Mucosa of stomach (tissue), 1 donor: Measurements from ENCODE around the gene TICRR.

Experiments used
- H3K27me3 ChIP-seq: one replicate; pipeline ENCODE4 v1.7.0; 2013; ENCODE audit warnings: mild to moderate bottlenecking, low read length; ENCODE audit not compliant: control insufficient read depth, insufficient read depth
- H3K36me3 ChIP-seq: one replicate; pipeline ENCODE4 v1.7.0; 2013; ENCODE audit warnings: low read length; ENCODE audit not compliant: control insufficient read depth, insufficient read depth
- H3K4me1 ChIP-seq: one replicate; pipeline ENCODE4 v1.7.0; 2013; ENCODE audit warnings: mild to moderate bottlenecking, low read length; ENCODE audit not compliant: control insufficient read depth, insufficient read depth
- H3K4me3 ChIP-seq: one replicate; pipeline ENCODE4 v1.7.0; 2013; ENCODE audit warnings: low read length
- H3K9ac ChIP-seq: one replicate; pipeline ENCODE4 v1.7.0; 2013; ENCODE audit warnings: mild to moderate bottlenecking, low read length, moderate library complexity
- H3K9me3 ChIP-seq: one replicate; pipeline ENCODE4 v1.7.0; 2013; ENCODE audit warnings: mild to moderate bottlenecking, low read length, moderate library complexity; ENCODE audit not compliant: control insufficient read depth
- donor health status: Pancreatic carcinoma.

The TICRR gene, protein sequence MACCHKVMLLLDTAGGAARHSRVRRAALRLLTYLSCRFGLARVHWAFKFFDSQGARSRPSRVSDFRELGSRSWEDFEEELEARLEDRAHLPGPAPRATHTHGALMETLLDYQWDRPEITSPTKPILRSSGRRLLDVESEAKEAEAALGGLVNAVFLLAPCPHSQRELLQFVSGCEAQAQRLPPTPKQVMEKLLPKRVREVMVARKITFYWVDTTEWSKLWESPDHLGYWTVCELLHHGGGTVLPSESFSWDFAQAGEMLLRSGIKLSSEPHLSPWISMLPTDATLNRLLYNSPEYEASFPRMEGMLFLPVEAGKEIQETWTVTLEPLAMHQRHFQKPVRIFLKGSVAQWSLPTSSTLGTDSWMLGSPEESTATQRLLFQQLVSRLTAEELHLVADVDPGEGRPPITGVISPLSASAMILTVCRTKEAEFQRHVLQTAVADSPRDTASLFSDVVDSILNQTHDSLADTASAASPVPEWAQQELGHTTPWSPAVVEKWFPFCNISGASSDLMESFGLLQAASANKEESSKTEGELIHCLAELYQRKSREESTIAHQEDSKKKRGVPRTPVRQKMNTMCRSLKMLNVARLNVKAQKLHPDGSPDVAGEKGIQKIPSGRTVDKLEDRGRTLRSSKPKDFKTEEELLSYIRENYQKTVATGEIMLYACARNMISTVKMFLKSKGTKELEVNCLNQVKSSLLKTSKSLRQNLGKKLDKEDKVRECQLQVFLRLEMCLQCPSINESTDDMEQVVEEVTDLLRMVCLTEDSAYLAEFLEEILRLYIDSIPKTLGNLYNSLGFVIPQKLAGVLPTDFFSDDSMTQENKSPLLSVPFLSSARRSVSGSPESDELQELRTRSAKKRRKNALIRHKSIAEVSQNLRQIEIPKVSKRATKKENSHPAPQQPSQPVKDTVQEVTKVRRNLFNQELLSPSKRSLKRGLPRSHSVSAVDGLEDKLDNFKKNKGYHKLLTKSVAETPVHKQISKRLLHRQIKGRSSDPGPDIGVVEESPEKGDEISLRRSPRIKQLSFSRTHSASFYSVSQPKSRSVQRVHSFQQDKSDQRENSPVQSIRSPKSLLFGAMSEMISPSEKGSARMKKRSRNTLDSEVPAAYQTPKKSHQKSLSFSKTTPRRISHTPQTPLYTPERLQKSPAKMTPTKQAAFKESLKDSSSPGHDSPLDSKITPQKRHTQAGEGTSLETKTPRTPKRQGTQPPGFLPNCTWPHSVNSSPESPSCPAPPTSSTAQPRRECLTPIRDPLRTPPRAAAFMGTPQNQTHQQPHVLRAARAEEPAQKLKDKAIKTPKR (N-terminal part only)

DNA sequence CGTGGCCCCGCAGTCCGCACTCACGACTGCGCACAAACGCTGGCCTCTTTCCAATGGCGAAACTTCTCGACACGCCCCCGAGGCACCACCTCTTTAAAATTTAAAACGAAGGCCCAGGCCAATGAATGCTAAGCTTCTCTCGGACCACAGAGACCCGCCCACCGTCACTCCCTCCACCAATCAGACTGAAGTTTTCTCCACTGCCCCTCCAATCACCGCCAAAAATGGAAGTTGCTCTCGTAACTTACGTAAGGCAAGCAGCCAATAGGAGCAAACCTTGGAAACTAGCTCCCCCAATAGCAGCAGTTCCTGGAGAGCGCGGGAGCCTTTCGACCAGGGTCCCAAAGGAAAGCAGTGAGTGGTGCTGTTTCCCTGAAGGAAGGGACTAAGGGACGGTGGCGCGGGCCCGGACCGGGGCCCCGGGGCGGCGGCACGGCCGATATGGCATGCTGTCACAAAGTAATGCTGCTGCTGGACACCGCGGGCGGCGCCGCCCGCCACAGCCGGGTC lies at the start of gene TICRR:
TICRR (plus strand) TSS at position 324 of the 510 bp plus-strand sequence; CDS start at position 442, 118 bp downstream.
- H3K9me3 ChIP-seq: no peaks in the 10 kb centered on the region
- H3K9ac ChIP-seq: peak within 1 kb of the TSS; percentile 6
- H3K4me1 ChIP-seq: peaks cover 5% of the 10 kb centered on the region
- H3K4me3 ChIP-seq: peak within 1 kb of the TSS; percentile 41
- no peaks in the 10 kb centered on the region for H3K36me3 ChIP-seq
- peaks cover 5% of the 10 kb centered on the region for H3K27me3 ChIP-seq

DNA sequence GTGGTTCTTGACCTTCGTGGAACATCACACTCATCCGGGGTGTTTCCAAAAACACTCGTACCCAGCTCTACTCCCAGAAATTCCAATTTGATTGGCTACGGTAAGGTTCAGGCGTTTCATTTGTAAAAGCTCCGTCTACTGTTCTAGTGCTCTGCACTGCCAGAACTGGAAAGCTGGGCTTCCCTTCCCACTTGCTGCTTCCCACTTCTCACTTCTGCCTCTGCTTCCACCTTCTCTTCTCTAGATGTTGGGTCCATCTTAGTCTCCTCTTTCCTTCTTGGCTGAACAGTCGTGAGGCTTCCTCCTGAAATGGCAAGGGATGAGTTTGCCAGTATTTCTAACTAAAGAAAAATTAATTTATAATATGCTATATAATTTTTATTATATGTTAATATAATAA lies 49.1 kb upstream of the TICRR start:
- Histone ChIP-seq H3K9me3 (no peaks in the 10 kb centered on the region), H3K9ac (no peak overlapping the region), H3K4me1 (no peaks in the 10 kb centered on the region), H3K36me3 (no peaks in the 10 kb centered on the region), H3K27me3 (no peaks in the 10 kb centered on the region), H3K4me3 (no peak overlapping the region)

DNA sequence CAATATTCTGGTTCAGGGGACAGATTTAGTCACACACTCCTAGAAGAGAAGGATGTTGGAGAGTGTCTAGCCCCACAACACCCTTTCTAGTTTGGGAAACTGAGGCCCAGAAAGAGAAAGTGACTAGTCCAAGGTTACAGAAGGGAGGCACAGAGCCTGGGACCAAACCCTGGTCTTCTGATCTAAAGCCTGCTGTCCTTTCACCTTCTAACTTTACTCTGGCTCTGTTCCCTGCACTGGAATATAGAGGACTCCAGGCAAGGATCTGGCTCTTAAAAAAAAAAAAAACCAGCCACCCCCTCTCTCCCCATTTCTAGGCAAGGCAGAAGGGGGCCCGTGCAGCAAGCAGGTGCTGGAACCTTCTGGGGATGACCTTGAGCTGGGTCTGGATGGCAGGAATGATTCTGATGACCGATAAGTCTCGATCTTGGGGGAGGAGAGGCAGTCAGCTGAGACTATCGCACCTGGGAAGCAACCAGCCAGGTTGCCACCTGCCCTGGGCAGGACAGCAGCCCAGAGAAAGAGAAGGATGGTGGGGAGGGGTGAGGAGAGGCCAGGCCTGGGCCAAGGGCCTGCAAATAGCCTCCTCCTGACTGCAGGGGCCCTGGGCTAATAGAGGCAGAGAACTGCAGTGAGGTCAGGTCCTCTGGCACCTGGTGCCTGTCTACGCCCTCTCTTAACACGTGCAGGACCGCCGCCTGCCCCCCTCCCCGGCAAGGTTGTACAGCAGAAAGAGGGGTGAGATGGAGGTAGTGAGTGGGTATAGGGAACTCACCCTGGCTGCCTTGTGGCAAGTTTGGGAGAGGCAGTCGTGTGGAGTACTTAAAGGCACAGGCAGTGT lies 48.4 kb upstream of the TICRR start:
- H3K36me3 ChIP-seq: no peaks in the 10 kb centered on the region
- no peak overlapping the region for H3K4me3 ChIP-seq
- no peaks in the 10 kb centered on the region for H3K9me3 ChIP-seq
- no peaks in the 10 kb centered on the region for H3K27me3 ChIP-seq
- no peaks in the 10 kb centered on the region for H3K4me1 ChIP-seq
- no peak overlapping the region for H3K9ac ChIP-seq

DNA sequence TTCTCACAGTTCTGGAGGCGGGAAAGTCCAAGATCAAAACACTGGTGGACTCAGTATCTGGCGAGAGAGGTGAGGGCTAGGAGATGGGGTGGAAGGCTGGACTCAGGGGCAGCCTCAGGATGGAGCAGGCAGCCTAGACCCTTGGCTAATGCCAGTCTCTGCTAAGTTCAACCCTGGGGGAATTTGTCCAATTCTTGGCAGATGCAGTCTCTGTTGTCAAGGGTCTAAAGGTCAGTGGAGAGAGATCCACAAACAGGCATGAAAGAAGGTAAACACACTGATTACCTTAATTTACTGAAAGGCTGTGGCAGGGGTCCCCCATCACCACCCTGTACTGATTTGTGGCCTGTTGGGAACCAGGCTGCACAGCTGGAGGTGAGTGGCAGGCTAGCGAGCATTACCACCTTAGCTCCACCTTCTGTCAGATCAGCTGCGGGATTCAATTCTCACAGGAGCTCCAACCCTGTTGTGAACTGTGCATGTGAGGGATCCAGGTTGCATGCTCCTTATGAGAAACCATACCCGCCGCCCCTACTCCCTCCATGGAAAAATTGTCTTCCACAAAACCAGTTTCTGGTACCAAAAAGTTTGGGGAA lies 46.4 kb upstream of the TICRR start:
- Histone ChIP-seq H3K4me1 (no peaks in the 10 kb centered on the region), H3K27me3 (no peaks in the 10 kb centered on the region), H3K9me3 (no peaks in the 10 kb centered on the region), H3K4me3 (no peak overlapping the region), H3K36me3 (no peaks in the 10 kb centered on the region), H3K9ac (no peak overlapping the region)

DNA sequence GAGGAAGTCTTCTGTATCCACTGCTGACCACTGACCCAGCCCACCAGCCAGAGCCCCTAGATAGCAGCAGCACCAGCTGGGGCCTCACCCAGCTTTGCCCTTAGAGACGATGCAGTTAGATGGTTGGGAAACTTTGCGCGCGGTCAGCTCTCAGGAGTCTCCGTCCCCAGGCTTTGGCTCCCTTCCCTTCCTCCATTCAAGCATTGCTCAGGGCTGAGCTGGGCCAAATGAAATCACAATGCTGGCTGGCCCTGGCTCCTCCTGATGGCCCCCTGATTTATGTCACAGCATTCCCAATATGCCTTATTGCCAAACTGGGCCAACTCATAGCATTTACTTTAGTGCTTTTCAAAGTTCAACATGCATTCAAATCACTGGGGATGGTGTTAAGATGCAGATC lies 44.3 kb upstream of the TICRR start:
- no peak overlapping the region for H3K9ac ChIP-seq
- no peaks in the 10 kb centered on the region for H3K4me1 ChIP-seq
- no peak overlapping the region for H3K4me3 ChIP-seq
- H3K36me3 ChIP-seq: no peaks in the 10 kb centered on the region
- H3K27me3 ChIP-seq: no peaks in the 10 kb centered on the region
- no peaks in the 10 kb centered on the region for H3K9me3 ChIP-seq

DNA sequence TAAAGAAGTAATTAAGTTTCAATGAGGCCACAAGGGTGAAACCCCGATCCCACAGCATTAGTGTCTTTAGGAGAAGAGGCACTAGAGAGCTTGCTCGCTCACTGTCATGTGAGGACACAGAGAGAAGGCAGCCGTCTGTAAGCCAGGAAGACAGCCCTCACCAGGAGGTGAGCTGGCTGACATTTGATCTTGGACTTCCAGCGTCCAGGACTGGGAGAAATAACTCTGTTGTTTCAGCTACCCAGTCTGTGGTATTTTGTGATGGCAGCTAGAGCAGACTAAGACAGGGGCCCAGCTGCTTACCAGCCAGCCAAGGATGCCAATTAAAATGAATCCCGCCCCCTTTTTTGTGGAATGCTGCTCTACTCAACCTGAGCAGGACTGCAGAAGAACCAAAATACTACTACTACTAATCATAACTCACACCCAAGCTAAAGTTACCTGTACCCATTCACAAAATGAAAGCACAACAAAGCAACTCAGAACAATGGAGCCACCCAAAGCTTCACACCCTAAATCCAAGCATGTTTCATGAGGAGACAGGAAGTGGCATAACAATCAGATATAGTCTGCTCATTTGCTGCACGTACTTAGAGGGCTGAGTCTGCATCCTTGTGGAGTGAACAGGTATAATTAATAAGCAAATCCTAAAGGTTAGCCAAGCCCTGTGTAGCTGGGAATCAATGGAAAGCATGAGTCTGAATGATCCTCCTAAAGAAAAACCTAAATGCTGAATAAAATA lies 43.3 kb upstream of the TICRR start:
- H3K4me1 ChIP-seq: no peaks in the 10 kb centered on the region
- no peak overlapping the region for H3K9ac ChIP-seq
- no peaks in the 10 kb centered on the region for H3K27me3 ChIP-seq
- no peak overlapping the region for H3K4me3 ChIP-seq
- no peaks in the 10 kb centered on the region for H3K36me3 ChIP-seq
- no peaks in the 10 kb centered on the region for H3K9me3 ChIP-seq

DNA sequence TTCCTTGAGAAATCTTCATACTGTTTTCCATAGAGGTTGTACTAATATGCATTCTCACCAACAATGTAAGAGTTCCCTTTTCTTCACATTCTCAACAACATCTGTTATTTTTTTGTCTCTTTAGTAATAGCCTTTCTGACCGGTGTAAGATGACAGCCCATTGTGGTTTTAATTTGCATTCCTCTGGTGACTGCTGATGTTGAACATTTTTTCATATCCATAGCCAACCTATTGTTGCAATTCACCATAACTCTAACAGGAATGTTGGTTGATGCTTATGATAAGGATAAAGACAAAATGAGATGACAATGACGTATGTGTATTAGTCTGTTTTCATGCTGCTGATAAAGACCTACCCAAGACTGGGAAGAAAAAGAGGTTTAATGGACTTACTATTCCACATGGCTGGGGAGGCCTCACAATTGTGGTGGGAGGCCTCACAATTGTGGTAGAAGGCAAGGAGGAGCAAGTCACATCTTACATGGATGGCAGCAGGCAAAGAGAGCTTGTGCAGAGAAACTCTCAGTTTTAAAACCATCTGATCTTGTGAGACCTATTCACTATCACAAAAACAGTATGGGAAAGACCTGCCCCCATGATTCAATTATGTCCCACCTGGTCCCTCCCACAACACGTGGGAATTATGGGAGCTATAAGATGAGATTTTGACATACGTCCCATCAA lies 41.3 kb upstream of the TICRR start:
- no peaks in the 10 kb centered on the region for H3K36me3 ChIP-seq
- H3K9ac ChIP-seq: no peak overlapping the region
- H3K4me1 ChIP-seq: no peaks in the 10 kb centered on the region
- no peaks in the 10 kb centered on the region for H3K9me3 ChIP-seq
- H3K27me3 ChIP-seq: no peaks in the 10 kb centered on the region
- H3K4me3 ChIP-seq: no peak overlapping the region

DNA sequence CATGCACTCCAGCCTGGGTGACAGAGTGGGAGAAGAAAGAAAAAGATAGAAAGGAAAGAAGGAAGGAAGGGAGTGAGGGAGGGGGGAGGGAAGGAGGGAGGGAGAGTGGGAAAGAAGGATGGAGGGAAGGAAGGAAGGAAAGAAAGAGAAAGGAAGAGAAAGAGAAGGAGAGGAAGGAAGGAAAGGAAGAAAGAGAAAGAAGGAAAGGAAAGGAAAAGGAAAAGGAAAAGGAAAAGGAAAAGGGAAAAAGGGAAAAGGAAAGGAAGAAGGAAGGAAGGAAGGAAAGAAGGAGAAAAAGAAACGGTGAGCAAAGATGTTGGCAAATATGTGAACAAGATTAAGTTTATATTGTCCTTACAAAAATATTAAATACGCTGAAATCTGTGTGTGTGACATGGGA lies 36.2 kb upstream of the TICRR start:
- no peaks in the 10 kb centered on the region for H3K9me3 ChIP-seq
- no peak overlapping the region for H3K4me3 ChIP-seq
- no peaks in the 10 kb centered on the region for H3K36me3 ChIP-seq
- no peaks in the 10 kb centered on the region for H3K27me3 ChIP-seq
- no peak overlapping the region for H3K9ac ChIP-seq
- no peaks in the 10 kb centered on the region for H3K4me1 ChIP-seq

DNA sequence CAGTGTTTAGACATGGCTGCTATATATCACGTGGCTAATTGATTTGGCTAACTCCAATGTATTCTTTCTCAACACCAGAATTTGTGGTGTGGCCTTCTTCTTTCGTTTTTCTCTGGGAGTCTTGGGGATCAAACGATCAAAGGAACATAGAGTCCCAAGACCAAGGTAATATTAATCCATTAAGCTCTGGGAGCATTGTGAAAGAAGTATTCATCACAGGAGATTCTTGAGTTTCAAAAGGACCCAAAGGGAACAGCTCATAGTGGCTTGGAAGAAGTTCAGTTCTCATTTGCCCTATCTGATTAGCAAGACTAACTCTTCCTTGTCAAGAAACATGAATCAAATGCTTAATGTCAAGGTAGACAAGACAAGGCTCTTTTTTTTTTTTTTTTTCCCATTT lies 32.9 kb upstream of the TICRR start:
- Histone ChIP-seq H3K9ac (no peak overlapping the region), H3K4me3 (no peak overlapping the region), H3K9me3 (no peaks in the 10 kb centered on the region), H3K36me3 (no peaks in the 10 kb centered on the region), H3K4me1 (no peaks in the 10 kb centered on the region), H3K27me3 (no peaks in the 10 kb centered on the region)

DNA sequence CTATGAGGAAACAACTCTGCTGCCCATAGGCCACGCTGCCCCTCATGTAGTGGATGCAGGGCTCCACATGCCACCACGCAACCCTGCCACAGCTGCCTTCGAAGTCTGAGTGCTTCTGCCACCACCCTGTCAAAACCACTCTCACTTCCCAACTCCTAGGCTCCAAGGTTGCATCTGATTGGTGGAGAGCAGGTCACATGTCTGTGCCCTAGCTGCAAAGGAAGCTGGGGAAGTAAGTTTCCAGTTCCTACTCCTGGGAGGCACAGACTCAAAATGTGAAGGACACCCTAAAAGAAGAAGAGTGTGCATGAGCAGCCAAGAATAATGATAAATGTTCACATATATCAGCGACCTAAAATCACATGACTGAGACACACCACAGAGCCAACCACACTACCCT lies 31.9 kb upstream of the TICRR start:
- Histone ChIP-seq H3K27me3 (no peaks in the 10 kb centered on the region), H3K9ac (no peak overlapping the region), H3K36me3 (no peaks in the 10 kb centered on the region), H3K4me3 (no peak overlapping the region), H3K9me3 (no peaks in the 10 kb centered on the region), H3K4me1 (no peaks in the 10 kb centered on the region)
